Measurements from ENCODE around the gene BACH2. TPM values are rescaled to one million over a fixed set of nuclear protein-coding genes. Genes with fewer than 3 reads are reported as not detected.

Gene BACH2
- polyA plus RNA-seq, 2 donors, result 0.24 to 0.26 TPM

- Histone ChIP-seq H3K4me3 (ENCODE audit: low read depth in 1 of 2, low read length in 2 of 2) (no peak overlapping the region), H3K4me1 (ENCODE audit: control insufficient read depth in 2 of 2, insufficient read depth in 2 of 2, low read length in 1 of 2) (no peaks in the 10 kb centered on the region), H3K9me3 (ENCODE audit: control insufficient read depth in 2 of 2, insufficient read depth in 1 of 2, low read depth in 1 of 2, low read length in 1 of 2) (no peaks in the 10 kb centered on the region), H3K27ac (ENCODE audit: low read depth in 2 of 2, low read length in 1 of 2) (no peak overlapping the region), H3K36me3 (ENCODE audit: control insufficient read depth in 2 of 2, insufficient read depth in 2 of 2, low read length in 1 of 2) (no peaks in the 10 kb centered on the region), H3K27me3 (ENCODE audit: control insufficient read depth in 1 of 2, insufficient read depth in 2 of 2, low read length in 2 of 2) (no peaks in the 10 kb centered on the region)
- WGBS, 2 donors, result 43 to 55% methylated on average over 4 of the region's 4 CpGs
Measured at GRCh38 chr6:90251295-90251992, 45.2 kb downstream of the BACH2 start.

- no peaks in the 10 kb centered on the region for H3K4me1 ChIP-seq (ENCODE audit: control insufficient read depth in 2 of 2, insufficient read depth in 2 of 2, low read length in 1 of 2)
- no peaks in the 10 kb centered on the region for H3K36me3 ChIP-seq (ENCODE audit: control insufficient read depth in 2 of 2, insufficient read depth in 2 of 2, low read length in 1 of 2)
- WGBS, 2 donors, result 67 to 76% methylated on average over 2 of the region's 2 CpGs
- H3K27me3 ChIP-seq (ENCODE audit: control insufficient read depth in 1 of 2, insufficient read depth in 2 of 2, low read length in 2 of 2), result no peaks in the 10 kb centered on the region
- no peak overlapping the region for H3K27ac ChIP-seq (ENCODE audit: low read depth in 2 of 2, low read length in 1 of 2)
- no peaks in the 10 kb centered on the region for H3K9me3 ChIP-seq (ENCODE audit: control insufficient read depth in 2 of 2, insufficient read depth in 1 of 2, low read depth in 1 of 2, low read length in 1 of 2)
- no peak overlapping the region for H3K4me3 ChIP-seq (ENCODE audit: low read depth in 1 of 2, low read length in 2 of 2)
Measured at GRCh38 chr6:90250405-90250804, 46.2 kb downstream of the BACH2 start.

- WGBS, 2 donors, result 94 to 95% methylated on average over 8 of the region's 8 CpGs
- no peaks in the 10 kb centered on the region for H3K4me1 ChIP-seq (ENCODE audit: control insufficient read depth in 2 of 2, insufficient read depth in 2 of 2, low read length in 1 of 2)
- no peaks in the 10 kb centered on the region for H3K9me3 ChIP-seq (ENCODE audit: control insufficient read depth in 2 of 2, insufficient read depth in 1 of 2, low read depth in 1 of 2, low read length in 1 of 2)
- H3K4me3 ChIP-seq (ENCODE audit: low read depth in 1 of 2, low read length in 2 of 2), result no peak overlapping the region
- no peak overlapping the region for H3K27ac ChIP-seq (ENCODE audit: low read depth in 2 of 2, low read length in 1 of 2)
- H3K36me3 ChIP-seq (ENCODE audit: control insufficient read depth in 2 of 2, insufficient read depth in 2 of 2, low read length in 1 of 2), result no peaks in the 10 kb centered on the region
- H3K27me3 ChIP-seq (ENCODE audit: control insufficient read depth in 1 of 2, insufficient read depth in 2 of 2, low read length in 2 of 2), result no peaks in the 10 kb centered on the region
Measured at GRCh38 chr6:90249458-90249857, 47.2 kb downstream of the BACH2 start.

- Histone ChIP-seq H3K27ac (ENCODE audit: low read depth in 2 of 2, low read length in 1 of 2) (no peak overlapping the region), H3K27me3 (ENCODE audit: control insufficient read depth in 1 of 2, insufficient read depth in 2 of 2, low read length in 2 of 2) (no peaks in the 10 kb centered on the region), H3K9me3 (ENCODE audit: control insufficient read depth in 2 of 2, insufficient read depth in 1 of 2, low read depth in 1 of 2, low read length in 1 of 2) (no peaks in the 10 kb centered on the region), H3K4me3 (ENCODE audit: low read depth in 1 of 2, low read length in 2 of 2) (no peak overlapping the region), H3K4me1 (ENCODE audit: control insufficient read depth in 2 of 2, insufficient read depth in 2 of 2, low read length in 1 of 2) (no peaks in the 10 kb centered on the region), H3K36me3 (ENCODE audit: control insufficient read depth in 2 of 2, insufficient read depth in 2 of 2, low read length in 1 of 2) (no peaks in the 10 kb centered on the region)
Measured at GRCh38 chr6:90249034-90249433, 47.6 kb downstream of the BACH2 start.

GRCh38 chr6:90247262-90247661, 49.4 kb downstream of the BACH2 start:
- no peaks in the 10 kb centered on the region for H3K4me1 ChIP-seq (ENCODE audit: control insufficient read depth in 2 of 2, insufficient read depth in 2 of 2, low read length in 1 of 2)
- no peak overlapping the region for H3K27ac ChIP-seq (ENCODE audit: low read depth in 2 of 2, low read length in 1 of 2)
- no peaks in the 10 kb centered on the region for H3K27me3 ChIP-seq (ENCODE audit: control insufficient read depth in 1 of 2, insufficient read depth in 2 of 2, low read length in 2 of 2)
- H3K4me3 ChIP-seq (ENCODE audit: low read depth in 1 of 2, low read length in 2 of 2), result no peak overlapping the region
- no peaks in the 10 kb centered on the region for H3K36me3 ChIP-seq (ENCODE audit: control insufficient read depth in 2 of 2, insufficient read depth in 2 of 2, low read length in 1 of 2)
- H3K9me3 ChIP-seq (ENCODE audit: control insufficient read depth in 2 of 2, insufficient read depth in 1 of 2, low read depth in 1 of 2, low read length in 1 of 2), result no peaks in the 10 kb centered on the region

GRCh38 chr6:90241229-90241880, 55.3 kb downstream of the BACH2 start:
- Histone ChIP-seq H3K27me3 (ENCODE audit: control insufficient read depth in 1 of 2, insufficient read depth in 2 of 2, low read length in 2 of 2) (no peaks in the 10 kb centered on the region), H3K4me1 (ENCODE audit: control insufficient read depth in 2 of 2, insufficient read depth in 2 of 2, low read length in 1 of 2) (no peaks in the 10 kb centered on the region), H3K27ac (ENCODE audit: low read depth in 2 of 2, low read length in 1 of 2) (no peak overlapping the region), H3K4me3 (ENCODE audit: low read depth in 1 of 2, low read length in 2 of 2) (no peak overlapping the region), H3K36me3 (ENCODE audit: control insufficient read depth in 2 of 2, insufficient read depth in 2 of 2, low read length in 1 of 2) (no peaks in the 10 kb centered on the region), H3K9me3 (ENCODE audit: control insufficient read depth in 2 of 2, insufficient read depth in 1 of 2, low read depth in 1 of 2, low read length in 1 of 2) (no peaks in the 10 kb centered on the region)
- 63 to 73% methylated on average over 3 of the region's 3 CpGs for WGBS, 2 donors

GRCh38 chr6:90238496-90239266, 58.0 kb downstream of the BACH2 start:
- no peak overlapping the region for H3K4me3 ChIP-seq (ENCODE audit: low read depth in 1 of 2, low read length in 2 of 2)
- WGBS, 2 donors, result 69 to 81% methylated on average over 5 of the region's 5 CpGs
- H3K4me1 ChIP-seq (ENCODE audit: control insufficient read depth in 2 of 2, insufficient read depth in 2 of 2, low read length in 1 of 2), result no peaks in the 10 kb centered on the region
- H3K27ac ChIP-seq (ENCODE audit: low read depth in 2 of 2, low read length in 1 of 2), result no peak overlapping the region
- no peaks in the 10 kb centered on the region for H3K9me3 ChIP-seq (ENCODE audit: control insufficient read depth in 2 of 2, insufficient read depth in 1 of 2, low read depth in 1 of 2, low read length in 1 of 2)
- H3K36me3 ChIP-seq (ENCODE audit: control insufficient read depth in 2 of 2, insufficient read depth in 2 of 2, low read length in 1 of 2), result no peaks in the 10 kb centered on the region
- H3K27me3 ChIP-seq (ENCODE audit: control insufficient read depth in 1 of 2, insufficient read depth in 2 of 2, low read length in 2 of 2), result peaks cover 0 to 2% of the 10 kb centered on the region in 2 donors

- Histone ChIP-seq H3K27me3 (ENCODE audit: control insufficient read depth in 1 of 2, insufficient read depth in 2 of 2, low read length in 2 of 2) (peaks cover 0 to 2% of the 10 kb centered on the region in 2 donors), H3K27ac (ENCODE audit: low read depth in 2 of 2, low read length in 1 of 2) (no peak overlapping the region), H3K36me3 (ENCODE audit: control insufficient read depth in 2 of 2, insufficient read depth in 2 of 2, low read length in 1 of 2) (no peaks in the 10 kb centered on the region), H3K4me1 (ENCODE audit: control insufficient read depth in 2 of 2, insufficient read depth in 2 of 2, low read length in 1 of 2) (no peaks in the 10 kb centered on the region), H3K9me3 (ENCODE audit: control insufficient read depth in 2 of 2, insufficient read depth in 1 of 2, low read depth in 1 of 2, low read length in 1 of 2) (no peaks in the 10 kb centered on the region), H3K4me3 (ENCODE audit: low read depth in 1 of 2, low read length in 2 of 2) (no peak overlapping the region)
- 80 to 91% methylated on average over 4 of the region's 4 CpGs for WGBS, 2 donors
Measured at GRCh38 chr6:90237350-90237990, 59.2 kb downstream of the BACH2 start.

- Histone ChIP-seq H3K27me3 (ENCODE audit: control insufficient read depth in 1 of 2, insufficient read depth in 2 of 2, low read length in 2 of 2) (peaks cover 0 to 2% of the 10 kb centered on the region in 2 donors), H3K27ac (ENCODE audit: low read depth in 2 of 2, low read length in 1 of 2) (no peak overlapping the region), H3K4me1 (ENCODE audit: control insufficient read depth in 2 of 2, insufficient read depth in 2 of 2, low read length in 1 of 2) (no peaks in the 10 kb centered on the region), H3K36me3 (ENCODE audit: control insufficient read depth in 2 of 2, insufficient read depth in 2 of 2, low read length in 1 of 2) (no peaks in the 10 kb centered on the region), H3K4me3 (ENCODE audit: low read depth in 1 of 2, low read length in 2 of 2) (no peak overlapping the region), H3K9me3 (ENCODE audit: control insufficient read depth in 2 of 2, insufficient read depth in 1 of 2, low read depth in 1 of 2, low read length in 1 of 2) (no peaks in the 10 kb centered on the region)
- WGBS, 2 donors, result 70 to 77% methylated on average over 6 of the region's 6 CpGs
Measured at GRCh38 chr6:90233994-90234393, 62.6 kb downstream of the BACH2 start.

Measured in esophagus (tissue), 2 donors.